ENCODE measurements around the gene ARSG. TPM values are rescaled to one million over a fixed set of nuclear protein-coding genes. Genes with fewer than 3 reads are reported as not detected.

Gene ARSG
- total RNA-seq, 4 donors from 2014 or later, result 9.1 to 28.3 (median 18.1) TPM

GRCh38 chr17:68433911-68434508 lies 142.7 kb downstream of the ARSG start:
- H3K27me3 ChIP-seq, result no peaks in the 10 kb centered on the region
- peaks cover 4 to 5% of the 10 kb centered on the region in 2 donors for H3K4me1 ChIP-seq
- intact Hi-C loops (cut with DNase I), result no loop called here
- peaks cover 56 to 60% of the 10 kb centered on the region in 2 donors for H3K36me3 ChIP-seq
- DNase-seq, result no peak
- H3K4me3 ChIP-seq (replicated peaks in 1 of 3), result no peak overlapping the region
- TF ChIP-seq CTCF (IDR thresholded peaks at IDR 0.05) (no peak), POLR2A (IDR thresholded peaks at IDR 0.05) (no peak)
- 86 to 88% methylated on average over 12 of the region's 12 CpGs for WGBS, 2 donors
- no peaks in the 10 kb centered on the region for H3K9me3 ChIP-seq
- no peak overlapping the region for H3K27ac ChIP-seq

GRCh38 chr17:68435361-68435760 lies 144.1 kb downstream of the ARSG start:
- peaks cover 0 to 5% of the 10 kb centered on the region in 2 donors for H3K4me1 ChIP-seq
- H3K4me3 ChIP-seq (replicated peaks in 1 of 3), result no peak overlapping the region
- H3K9me3 ChIP-seq, result no peaks in the 10 kb centered on the region
- H3K27me3 ChIP-seq, result no peaks in the 10 kb centered on the region
- peaks cover 44 to 50% of the 10 kb centered on the region in 2 donors for H3K36me3 ChIP-seq
- intact Hi-C loops (cut with DNase I), result loop anchor here (5.0 kb wide), 1 partner anchor 173 kb away; no protein-coding TSS in a partner anchor
- whole genome bisulfite sequencing, 2 donors, result 92 to 95% methylated on average over 6 of the region's 6 CpGs
- no peak for TF ChIP-seq CTCF (IDR thresholded peaks at IDR 0.05)
- no peak for TF ChIP-seq POLR2A (IDR thresholded peaks at IDR 0.05)
- DNase-seq, result no peak
- H3K27ac ChIP-seq, result no peak overlapping the region

- Histone ChIP-seq H3K4me3 (replicated peaks in 1 of 3) (no peak overlapping the region), H3K27ac (no peak overlapping the region), H3K9me3 (no peaks in the 10 kb centered on the region), H3K36me3 (peaks cover 36 to 42% of the 10 kb centered on the region in 2 donors), H3K27me3 (no peaks in the 10 kb centered on the region), H3K4me1 (peaks cover 0 to 11% of the 10 kb centered on the region in 2 donors)
- DNase-seq, result peak; percentile 76 to 83
- intact Hi-C loops (cut with DNase I), result loop anchor here (5.0 kb wide), 1 partner anchor 174 kb away; no protein-coding TSS in a partner anchor
- TF ChIP-seq POLR2A (IDR thresholded peaks at IDR 0.05) (no peak), CTCF (IDR thresholded peaks at IDR 0.05) (peak; percentile 83 to 93 (median 88))
- 66 to 68% methylated on average over 19 to 20 of the region's 20 CpGs for WGBS, 2 donors
Measured at GRCh38 chr17:68435876-68436842, 144.9 kb downstream of the ARSG start.

GRCh38 chr17:68437979-68438822 lies 146.9 kb downstream of the ARSG start:
- Histone ChIP-seq H3K27ac (peak overlapping the region in 2 of 3 donors; percentile 41 to 53), H3K4me3 (replicated peaks in 1 of 3) (no peak overlapping the region)

More at GRCh38 chr17:68437979-68438822, 146.9 kb downstream of the ARSG start:
- TF ChIP-seq CTCF (IDR thresholded peaks at IDR 0.05) (no peak), POLR2A (IDR thresholded peaks at IDR 0.05) (no peak)
- Histone ChIP-seq H3K36me3 (peaks cover 18 to 32% of the 10 kb centered on the region in 2 donors), H3K4me1 (peaks cover 0 to 11% of the 10 kb centered on the region in 2 donors), H3K9me3 (no peaks in the 10 kb centered on the region), H3K27me3 (no peaks in the 10 kb centered on the region)
- no peak for DNase-seq
- WGBS, 2 donors, result 79 to 81% methylated on average over 14 of the region's 14 CpGs
- intact Hi-C loops (cut with DNase I), result loop anchor here (5.0 kb wide), 1 partner anchor 176 kb away; no protein-coding TSS in a partner anchor
